BE2C (cell line): ENCODE measurements around the gene ASPN.
A peak's percentile ranks its signal among the peaks of the same experiment; 100 is the strongest.

Source experiments
- DNase-seq: peaks from one replicate; pipeline ENCODE4 v3.0.0-alpha.2; 2020
- H3K27me3 ChIP-seq: fragments of 250-450 bp; sonication (Bioruptor Pico); 2 replicates; pipeline ENCODE4 v1.5.1; 2020; ENCODE audit warnings: mild to moderate bottlenecking
- H3K36me3 ChIP-seq: fragments of 250-450 bp; sonication (Bioruptor Pico); 2 replicates; pipeline ENCODE4 v1.5.1; 2020; ENCODE audit warnings: mild to moderate bottlenecking
- H3K4me1 ChIP-seq: fragments of 250-450 bp; sonication (Bioruptor Pico); 2 replicates; pipeline ENCODE4 v1.5.1; 2020
- H3K4me3 ChIP-seq: 2 replicates; pipeline ENCODE4 v1.5.1; 2011; ENCODE audit warnings: low read depth, low read length
- H3K9me3 ChIP-seq: fragments of 250-450 bp; sonication (Bioruptor Pico); 2 replicates; pipeline ENCODE4 v1.5.1; 2020
- CTCF ChIP-seq: IDR thresholded peaks from 2 replicates; pipeline ENCODE4 v1.5.1; 2012; ENCODE audit warnings: mild to moderate bottlenecking, low read depth, low read length

ASPN gene

DNA sequence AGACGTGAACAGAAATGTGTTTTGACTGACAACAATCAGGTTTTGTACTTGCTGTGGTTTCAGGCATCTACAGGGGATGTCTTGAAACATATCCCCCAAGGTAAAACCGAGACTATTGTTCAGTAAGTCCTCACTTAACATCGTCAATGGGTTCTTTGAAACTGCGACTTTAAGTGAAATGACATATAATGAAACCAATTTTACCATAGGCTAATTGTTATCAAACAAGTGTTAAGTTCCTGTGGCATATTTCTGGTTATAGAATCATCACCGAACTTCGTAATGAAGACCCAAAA lies 41.6 kb downstream of the ASPN start:
- DNase-seq: no peak
- TF ChIP-seq CTCF: no peak
- Histone ChIP-seq H3K4me1 (no peaks in the 10 kb centered on the region), H3K27me3 (no peaks in the 10 kb centered on the region), H3K36me3 (no peaks in the 10 kb centered on the region), H3K9me3 (no peaks in the 10 kb centered on the region), H3K4me3 (no peak overlapping the region)

GRCh38 chr9:92439921-92440750 lies 42.2 kb downstream of the ASPN start:
- no peak for DNase-seq
- TF ChIP-seq CTCF: no peak

DNA sequence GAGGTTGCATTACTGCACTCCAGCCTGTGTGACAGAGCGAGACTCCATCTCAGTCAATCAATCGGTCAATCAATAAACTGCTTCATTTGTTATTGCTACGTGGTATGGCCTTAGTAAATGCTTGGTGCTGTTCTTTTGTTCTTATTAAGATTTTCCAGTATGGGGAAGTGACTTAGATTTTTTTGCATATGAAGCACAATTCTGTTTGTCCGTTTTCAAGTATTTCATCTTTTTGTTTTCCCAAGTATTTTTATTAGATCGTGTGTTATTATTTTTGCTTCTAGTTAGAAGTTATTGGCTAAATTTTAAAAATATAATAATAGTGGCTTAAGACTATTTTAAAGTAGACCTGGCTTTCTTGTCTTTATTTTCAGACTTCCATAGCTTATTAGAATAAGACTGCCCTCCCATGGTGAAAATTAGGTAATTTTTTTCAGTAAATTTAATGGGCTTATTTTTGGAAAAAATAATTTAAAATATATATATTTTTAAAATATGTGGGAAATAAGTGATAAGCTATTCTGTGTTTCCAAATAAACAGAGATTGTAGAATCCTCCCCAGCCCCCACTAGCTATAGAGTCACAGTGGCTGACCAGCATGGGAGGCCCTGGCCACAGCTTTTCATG lies 43.3 kb downstream of the ASPN start:
- Histone ChIP-seq H3K9me3 (no peaks in the 10 kb centered on the region), H3K4me1 (no peaks in the 10 kb centered on the region), H3K36me3 (no peaks in the 10 kb centered on the region), H3K4me3 (no peak overlapping the region), H3K27me3 (no peaks in the 10 kb centered on the region)
- peak; percentile 2; the same call in 1 of the 2 replicates for TF ChIP-seq CTCF
- no peak for DNase-seq

More at GRCh38 chr9:92439921-92440750, 42.2 kb downstream of the ASPN start:
- H3K9me3 ChIP-seq: no peaks in the 10 kb centered on the region
- H3K36me3 ChIP-seq: no peaks in the 10 kb centered on the region
- no peaks in the 10 kb centered on the region for H3K27me3 ChIP-seq
- H3K4me1 ChIP-seq: no peaks in the 10 kb centered on the region
- no peak overlapping the region for H3K4me3 ChIP-seq

DNA sequence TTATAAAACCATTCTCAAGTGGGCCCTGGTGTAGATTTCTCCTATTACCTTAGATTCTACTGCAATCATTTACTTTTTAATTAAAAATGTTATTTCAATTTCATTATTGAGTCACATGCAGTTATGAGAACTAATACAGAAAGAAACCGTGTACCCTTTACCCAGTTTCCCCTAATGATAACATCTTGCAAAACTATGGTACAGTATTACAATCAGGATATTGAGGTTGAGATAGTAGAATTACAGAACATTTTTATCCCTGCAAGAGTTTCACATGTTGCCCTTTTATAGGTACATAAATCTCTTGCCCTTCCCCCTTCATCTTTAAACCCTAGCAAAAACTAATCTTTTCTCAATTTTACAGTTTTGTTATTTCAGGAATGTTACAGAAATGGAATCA lies 47.0 kb downstream of the ASPN start:
- Histone ChIP-seq H3K27me3 (no peaks in the 10 kb centered on the region), H3K4me3 (no peak overlapping the region), H3K9me3 (no peaks in the 10 kb centered on the region), H3K36me3 (no peaks in the 10 kb centered on the region), H3K4me1 (no peaks in the 10 kb centered on the region)
- DNase-seq: no peak
- no peak for TF ChIP-seq CTCF

DNA sequence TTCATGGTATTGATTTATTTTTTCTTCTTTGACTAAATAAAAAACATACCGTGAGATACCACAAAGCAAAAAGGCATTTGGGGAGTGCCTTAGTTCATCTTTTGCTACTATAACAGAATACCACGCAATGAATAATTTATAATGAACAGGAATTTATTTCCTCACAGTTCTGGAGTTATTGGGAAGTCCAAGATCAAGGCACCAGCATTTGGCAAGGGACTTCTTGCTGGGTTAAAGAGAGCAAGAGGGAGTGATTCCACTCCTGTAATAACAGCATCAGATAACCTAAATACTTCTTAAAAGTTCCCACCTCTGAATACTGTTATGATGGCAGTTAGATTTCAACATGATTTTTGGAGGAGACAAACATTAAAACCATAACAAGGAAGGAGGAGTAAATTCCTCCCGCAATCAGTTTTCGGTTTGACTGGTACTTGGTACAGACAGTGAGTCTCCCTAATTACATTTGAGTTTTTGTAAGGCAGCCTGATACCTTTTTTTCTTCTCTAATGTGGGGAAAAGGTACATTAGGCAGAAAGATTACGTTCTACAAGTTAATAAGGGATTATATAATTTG lies 49.2 kb downstream of the ASPN start:
- no peak for TF ChIP-seq CTCF
- Histone ChIP-seq H3K27me3 (no peaks in the 10 kb centered on the region), H3K36me3 (no peaks in the 10 kb centered on the region), H3K4me3 (no peak overlapping the region), H3K9me3 (no peaks in the 10 kb centered on the region), H3K4me1 (no peaks in the 10 kb centered on the region)
- DNase-seq: no peak

DNA sequence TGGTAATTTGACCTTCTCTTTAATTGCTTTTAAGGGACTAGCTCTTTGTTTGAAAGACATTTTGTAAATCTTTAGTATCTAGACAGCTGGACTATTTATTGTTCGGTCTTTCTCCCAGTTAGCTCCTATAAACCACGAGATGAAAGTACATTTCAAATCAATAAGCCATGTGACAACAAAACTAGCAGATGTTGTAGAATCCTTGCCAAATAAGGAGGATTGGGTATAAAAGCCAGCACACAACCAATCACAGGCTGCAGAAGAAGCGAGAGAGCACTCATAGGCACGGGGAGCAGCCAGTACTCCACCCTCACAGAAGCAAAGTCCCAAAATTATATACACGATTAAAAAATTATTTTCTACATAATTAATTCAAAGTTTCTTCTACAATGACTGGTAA lies 50.0 kb downstream of the ASPN start:
- Histone ChIP-seq H3K36me3 (no peaks in the 10 kb centered on the region), H3K4me1 (no peaks in the 10 kb centered on the region), H3K9me3 (no peaks in the 10 kb centered on the region), H3K4me3 (no peak overlapping the region), H3K27me3 (no peaks in the 10 kb centered on the region)
- no peak for TF ChIP-seq CTCF
- DNase-seq: no peak
